Measurements from ENCODE around the gene NEK8. TPM values are rescaled to one million over a fixed set of nuclear protein-coding genes. Genes with fewer than 3 reads are reported as not detected.

The NEK8 gene
- total and polyA plus RNA-seq, 9 of the 15 experiments (the other 6 are each of a cell fraction or from before 2014, with no cell fraction given), result 0.98 to 16.6 (median 4.6) TPM

DNA sequence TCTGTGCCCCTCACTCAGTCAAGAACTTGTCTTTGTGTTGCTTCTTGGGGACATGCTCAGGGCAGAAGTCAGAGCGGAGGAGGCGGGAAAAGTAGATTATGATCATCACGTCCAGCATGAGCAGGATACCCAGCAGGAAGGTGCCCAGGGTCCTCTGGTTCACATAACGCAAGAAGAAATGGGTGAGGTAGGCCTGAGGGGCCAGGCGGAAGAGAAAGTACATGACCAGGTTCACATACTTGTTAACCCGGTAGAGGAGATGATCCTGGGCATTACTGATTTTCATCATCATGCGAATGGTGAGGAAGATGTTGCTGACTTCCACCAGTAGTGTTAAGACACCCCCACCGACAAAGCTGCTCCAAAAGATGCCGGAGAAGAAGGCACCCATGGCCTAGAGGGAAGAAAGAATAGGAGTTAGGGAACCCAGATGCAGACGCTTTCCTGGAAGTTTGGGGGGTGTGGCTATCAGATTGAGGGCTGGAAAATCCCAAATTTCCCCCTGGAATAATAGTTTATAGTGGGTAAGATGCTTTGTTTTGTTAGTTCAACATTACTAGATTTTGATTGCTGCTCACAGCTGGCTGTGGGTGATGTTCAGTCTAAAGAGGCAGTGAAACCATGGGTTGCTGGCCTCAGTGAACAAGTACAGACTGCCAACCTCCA is 4.0 kb upstream of the NEK8 start (continued):
- TF ChIP-seq ZNF707 (CRISPR knock-in tag; conservative IDR thresholded peaks at IDR 0.05) (no peak), TAL1 (IDR thresholded peaks at IDR 0.05) (no peak), RFX1 (IDR thresholded peaks at IDR 0.05) (no peak), ZNF263 (CRISPR knock-in tag; IDR thresholded peaks at IDR 0.05; ENCODE audit: borderline replicate concordance) (peak; percentile 52; the same call in 1 of the 2 replicates), MAZ (CRISPR knock-in tag; conservative IDR thresholded peaks at IDR 0.05 in 1 of 2, IDR thresholded peaks at IDR 0.05 in 1 of 2) (no peak; a peak in 1 of 4 replicates), TOE1 (IDR thresholded peaks at IDR 0.05; ENCODE audit: borderline replicate concordance) (no peak), TOE1 (CRISPR knock-in tag; IDR thresholded peaks at IDR 0.05; ENCODE audit: borderline replicate concordance, low read depth) (no peak), POLR3G (IDR thresholded peaks at IDR 0.05; ENCODE audit: extremely low read depth, insufficient read length, insufficient replicate concordance) (no peak), NR3C1 (CRISPR knock-in tag; IDR thresholded peaks at IDR 0.05) (no peak), HIVEP1 (CRISPR knock-in tag; IDR thresholded peaks at IDR 0.05) (no peak), ZNF24 (IDR thresholded peaks at IDR 0.05) (no peak), MYC (IDR thresholded peaks at IDR 0.05; ENCODE audit: low read depth, low read length) (no peak), MYC (CRISPR knock-in tag; IDR thresholded peaks at IDR 0.05; ENCODE audit: borderline replicate concordance, low read depth) (no peak), ZNF282 (CRISPR knock-in tag; IDR thresholded peaks at IDR 0.05) (no peak), BRD9 (IDR thresholded peaks at IDR 0.05; ENCODE audit: low read depth, partially characterized antibody) (no peak), KDM5B (IDR thresholded peaks at IDR 0.05; ENCODE audit: insufficient replicate concordance, low read depth, low read length) (no peak)
- TF ChIP-seq, protein P1, sequence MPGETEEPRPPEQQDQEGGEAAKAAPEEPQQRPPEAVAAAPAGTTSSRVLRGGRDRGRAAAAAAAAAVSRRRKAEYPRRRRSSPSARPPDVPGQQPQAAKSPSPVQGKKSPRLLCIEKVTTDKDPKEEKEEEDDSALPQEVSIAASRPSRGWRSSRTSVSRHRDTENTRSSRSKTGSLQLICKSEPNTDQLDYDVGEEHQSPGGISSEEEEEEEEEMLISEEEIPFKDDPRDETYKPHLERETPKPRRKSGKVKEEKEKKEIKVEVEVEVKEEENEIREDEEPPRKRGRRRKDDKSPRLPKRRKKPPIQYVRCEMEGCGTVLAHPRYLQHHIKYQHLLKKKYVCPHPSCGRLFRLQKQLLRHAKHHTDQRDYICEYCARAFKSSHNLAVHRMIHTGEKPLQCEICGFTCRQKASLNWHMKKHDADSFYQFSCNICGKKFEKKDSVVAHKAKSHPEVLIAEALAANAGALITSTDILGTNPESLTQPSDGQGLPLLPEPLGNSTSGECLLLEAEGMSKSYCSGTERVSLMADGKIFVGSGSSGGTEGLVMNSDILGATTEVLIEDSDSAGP (CRISPR knock-in tag; IDR thresholded peaks at IDR 0.05), result no peak
- TF ChIP-seq, protein P2, sequence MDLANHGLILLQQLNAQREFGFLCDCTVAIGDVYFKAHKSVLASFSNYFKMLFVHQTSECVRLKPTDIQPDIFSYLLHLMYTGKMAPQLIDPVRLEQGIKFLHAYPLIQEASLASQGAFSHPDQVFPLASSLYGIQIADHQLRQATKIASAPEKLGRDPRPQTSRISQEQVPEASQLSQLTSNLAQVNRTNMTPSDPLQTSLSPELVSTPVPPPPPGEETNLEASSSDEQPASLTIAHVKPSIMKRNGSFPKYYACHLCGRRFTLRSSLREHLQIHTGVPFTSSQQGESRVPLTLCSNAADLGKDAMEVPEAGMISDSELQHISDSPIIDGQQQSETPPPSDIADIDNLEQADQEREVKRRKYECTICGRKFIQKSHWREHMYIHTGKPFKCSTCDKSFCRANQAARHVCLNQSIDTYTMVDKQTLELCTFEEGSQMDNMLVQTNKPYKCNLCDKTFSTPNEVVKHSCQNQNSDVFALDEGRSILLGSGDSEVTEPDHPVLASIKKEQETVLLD (IDR thresholded peaks at IDR 0.05), result no peak
- TF ChIP-seq, protein P3, sequence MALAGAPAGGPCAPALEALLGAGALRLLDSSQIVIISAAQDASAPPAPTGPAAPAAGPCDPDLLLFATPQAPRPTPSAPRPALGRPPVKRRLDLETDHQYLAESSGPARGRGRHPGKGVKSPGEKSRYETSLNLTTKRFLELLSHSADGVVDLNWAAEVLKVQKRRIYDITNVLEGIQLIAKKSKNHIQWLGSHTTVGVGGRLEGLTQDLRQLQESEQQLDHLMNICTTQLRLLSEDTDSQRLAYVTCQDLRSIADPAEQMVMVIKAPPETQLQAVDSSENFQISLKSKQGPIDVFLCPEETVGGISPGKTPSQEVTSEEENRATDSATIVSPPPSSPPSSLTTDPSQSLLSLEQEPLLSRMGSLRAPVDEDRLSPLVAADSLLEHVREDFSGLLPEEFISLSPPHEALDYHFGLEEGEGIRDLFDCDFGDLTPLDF (CRISPR knock-in tag; IDR thresholded peaks at IDR 0.05), result no peak
- TF ChIP-seq, protein P4, sequence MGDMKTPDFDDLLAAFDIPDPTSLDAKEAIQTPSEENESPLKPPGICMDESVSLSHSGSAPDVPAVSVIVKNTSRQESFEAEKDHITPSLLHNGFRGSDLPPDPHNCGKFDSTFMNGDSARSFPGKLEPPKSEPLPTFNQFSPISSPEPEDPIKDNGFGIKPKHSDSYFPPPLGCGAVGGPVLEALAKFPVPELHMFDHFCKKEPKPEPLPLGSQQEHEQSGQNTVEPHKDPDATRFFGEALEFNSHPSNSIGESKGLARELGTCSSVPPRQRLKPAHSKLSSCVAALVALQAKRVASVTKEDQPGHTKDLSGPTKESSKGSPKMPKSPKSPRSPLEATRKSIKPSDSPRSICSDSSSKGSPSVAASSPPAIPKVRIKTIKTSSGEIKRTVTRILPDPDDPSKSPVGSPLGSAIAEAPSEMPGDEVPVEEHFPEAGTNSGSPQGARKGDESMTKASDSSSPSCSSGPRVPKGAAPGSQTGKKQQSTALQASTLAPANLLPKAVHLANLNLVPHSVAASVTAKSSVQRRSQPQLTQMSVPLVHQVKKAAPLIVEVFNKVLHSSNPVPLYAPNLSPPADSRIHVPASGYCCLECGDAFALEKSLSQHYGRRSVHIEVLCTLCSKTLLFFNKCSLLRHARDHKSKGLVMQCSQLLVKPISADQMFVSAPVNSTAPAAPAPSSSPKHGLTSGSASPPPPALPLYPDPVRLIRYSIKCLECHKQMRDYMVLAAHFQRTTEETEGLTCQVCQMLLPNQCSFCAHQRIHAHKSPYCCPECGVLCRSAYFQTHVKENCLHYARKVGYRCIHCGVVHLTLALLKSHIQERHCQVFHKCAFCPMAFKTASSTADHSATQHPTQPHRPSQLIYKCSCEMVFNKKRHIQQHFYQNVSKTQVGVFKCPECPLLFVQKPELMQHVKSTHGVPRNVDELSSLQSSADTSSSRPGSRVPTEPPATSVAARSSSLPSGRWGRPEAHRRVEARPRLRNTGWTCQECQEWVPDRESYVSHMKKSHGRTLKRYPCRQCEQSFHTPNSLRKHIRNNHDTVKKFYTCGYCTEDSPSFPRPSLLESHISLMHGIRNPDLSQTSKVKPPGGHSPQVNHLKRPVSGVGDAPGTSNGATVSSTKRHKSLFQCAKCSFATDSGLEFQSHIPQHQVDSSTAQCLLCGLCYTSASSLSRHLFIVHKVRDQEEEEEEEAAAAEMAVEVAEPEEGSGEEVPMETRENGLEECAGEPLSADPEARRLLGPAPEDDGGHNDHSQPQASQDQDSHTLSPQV (IDR thresholded peaks at IDR 0.05), result no peak

Measured in K562 (cell line).